ENCODE results near the gene RHO. TPM values are rescaled to one million over a fixed set of nuclear protein-coding genes. Genes with fewer than 3 reads are reported as not detected.

RHO gene
- total RNA-seq, 2 donors from 2014 or later = not detected

DNA sequence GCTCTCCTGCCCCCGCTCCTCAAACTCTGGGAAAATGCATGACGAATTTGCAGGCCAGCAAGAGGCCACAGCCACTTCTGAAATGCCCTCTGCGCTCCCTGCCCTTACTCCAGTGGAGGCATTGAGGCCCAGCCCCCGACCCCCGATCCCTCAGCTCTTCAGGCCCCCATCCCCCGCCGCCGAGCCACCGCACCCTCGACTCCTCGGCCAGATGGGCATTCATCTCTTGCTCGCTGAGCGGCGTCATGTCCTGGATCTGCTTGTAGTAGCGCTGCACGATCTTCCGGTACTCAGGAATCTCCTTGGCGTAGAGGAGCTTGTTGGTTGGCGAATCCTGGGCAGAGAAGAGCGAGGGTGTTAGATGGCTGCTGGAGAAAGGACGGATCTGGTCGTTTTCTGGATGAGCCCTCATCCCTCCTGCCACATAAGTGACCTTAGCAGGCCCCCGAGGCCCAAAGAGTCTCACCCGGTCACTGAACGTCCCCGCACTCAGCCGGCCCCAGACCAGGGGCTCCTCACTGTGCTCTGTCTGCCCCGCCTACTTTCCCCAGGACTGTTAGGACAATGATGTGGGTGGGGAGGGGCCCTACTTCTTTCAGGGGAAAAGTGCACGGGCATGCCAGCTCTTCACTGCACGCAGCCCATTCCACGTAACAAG lies 28.6 kb downstream of the RHO start:
- H3K9ac ChIP-seq (ENCODE audit: low read depth in 2 of 2, low read length in 2 of 2) = no peak overlapping the region
- no peaks in the 10 kb centered on the region for H3K27me3 ChIP-seq
- H3K9me3 ChIP-seq = no peaks in the 10 kb centered on the region
- no peaks in the 10 kb centered on the region for H3K4me1 ChIP-seq
- TF ChIP-seq, protein P1, sequence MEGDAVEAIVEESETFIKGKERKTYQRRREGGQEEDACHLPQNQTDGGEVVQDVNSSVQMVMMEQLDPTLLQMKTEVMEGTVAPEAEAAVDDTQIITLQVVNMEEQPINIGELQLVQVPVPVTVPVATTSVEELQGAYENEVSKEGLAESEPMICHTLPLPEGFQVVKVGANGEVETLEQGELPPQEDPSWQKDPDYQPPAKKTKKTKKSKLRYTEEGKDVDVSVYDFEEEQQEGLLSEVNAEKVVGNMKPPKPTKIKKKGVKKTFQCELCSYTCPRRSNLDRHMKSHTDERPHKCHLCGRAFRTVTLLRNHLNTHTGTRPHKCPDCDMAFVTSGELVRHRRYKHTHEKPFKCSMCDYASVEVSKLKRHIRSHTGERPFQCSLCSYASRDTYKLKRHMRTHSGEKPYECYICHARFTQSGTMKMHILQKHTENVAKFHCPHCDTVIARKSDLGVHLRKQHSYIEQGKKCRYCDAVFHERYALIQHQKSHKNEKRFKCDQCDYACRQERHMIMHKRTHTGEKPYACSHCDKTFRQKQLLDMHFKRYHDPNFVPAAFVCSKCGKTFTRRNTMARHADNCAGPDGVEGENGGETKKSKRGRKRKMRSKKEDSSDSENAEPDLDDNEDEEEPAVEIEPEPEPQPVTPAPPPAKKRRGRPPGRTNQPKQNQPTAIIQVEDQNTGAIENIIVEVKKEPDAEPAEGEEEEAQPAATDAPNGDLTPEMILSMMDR (IDR thresholded peaks at IDR 0.05) = no peak
- no peak overlapping the region for H3K4me3 ChIP-seq
- no peak for DNase-seq
- no peak overlapping the region for H3K27ac ChIP-seq
- intact Hi-C loops (cut with DNase I) = no loop called here
- no peaks in the 10 kb centered on the region for H3K36me3 ChIP-seq

DNA sequence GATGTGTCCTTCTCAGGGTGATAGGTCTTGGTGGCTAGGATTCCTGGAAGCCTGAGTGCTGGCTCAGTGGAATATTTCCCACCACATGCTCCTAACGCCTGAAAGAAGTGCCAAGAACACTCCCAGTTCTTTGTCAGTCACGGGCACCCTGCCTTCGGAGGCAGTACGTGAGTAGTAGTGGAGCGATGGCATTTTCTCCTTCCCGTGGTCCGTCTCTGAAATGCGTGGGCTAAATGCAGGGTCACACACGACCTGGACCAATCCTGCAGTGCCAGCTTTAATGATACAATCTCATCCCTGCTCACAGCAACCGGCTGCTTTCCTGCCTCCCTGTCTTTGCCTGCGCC lies 29.1 kb downstream of the RHO start:
- TF ChIP-seq, protein P1 (IDR thresholded peaks at IDR 0.05) = no peak
- no peak overlapping the region for H3K27ac ChIP-seq
- intact Hi-C loops (cut with DNase I) = no loop called here
- H3K4me1 ChIP-seq = no peaks in the 10 kb centered on the region
- H3K9ac ChIP-seq (ENCODE audit: low read depth in 2 of 2, low read length in 2 of 2) = no peak overlapping the region
- H3K36me3 ChIP-seq = no peaks in the 10 kb centered on the region
- H3K27me3 ChIP-seq = no peaks in the 10 kb centered on the region
- H3K4me3 ChIP-seq = no peak overlapping the region
- no peaks in the 10 kb centered on the region for H3K9me3 ChIP-seq
- no peak for DNase-seq

DNA sequence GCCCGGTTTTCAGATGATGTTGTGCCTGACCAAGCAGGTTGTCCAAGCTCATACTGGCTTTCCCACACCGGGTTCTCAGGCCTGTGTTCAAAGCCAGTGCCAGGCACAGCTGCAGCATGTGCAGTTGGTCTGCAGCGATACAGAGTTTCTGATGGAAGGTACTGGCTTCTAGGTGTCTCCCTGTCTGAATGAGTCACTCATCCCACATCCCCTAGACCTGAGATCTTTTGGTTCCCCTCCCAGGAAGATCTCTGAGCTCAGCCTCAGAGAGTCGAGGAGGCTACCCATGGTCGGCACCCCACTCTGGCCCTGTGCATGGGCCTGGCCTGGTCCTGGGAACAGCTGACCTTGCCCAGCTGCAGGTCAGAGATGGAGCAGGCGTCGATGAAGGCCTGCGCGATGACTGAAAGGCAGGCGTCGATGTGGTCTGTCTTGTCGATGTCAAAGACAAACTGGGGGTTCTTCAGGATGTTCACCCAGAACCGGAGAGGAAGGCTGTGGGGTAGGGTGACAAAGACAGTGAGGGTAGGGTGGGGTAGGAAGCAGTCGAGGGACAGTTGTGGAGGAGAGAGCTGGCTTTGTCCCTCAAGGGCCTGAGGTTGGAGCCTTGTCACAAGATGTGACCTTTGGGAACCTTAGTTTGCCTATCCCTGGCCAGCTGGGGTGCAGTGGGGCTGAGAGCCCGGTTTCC lies 29.8 kb downstream of the RHO start:
- Histone ChIP-seq H3K27ac (no peak overlapping the region), H3K27me3 (no peaks in the 10 kb centered on the region), H3K4me1 (no peaks in the 10 kb centered on the region), H3K4me3 (no peak overlapping the region), H3K36me3 (no peaks in the 10 kb centered on the region), H3K9ac (ENCODE audit: low read depth in 2 of 2, low read length in 2 of 2) (no peak overlapping the region), H3K9me3 (no peaks in the 10 kb centered on the region)
- intact Hi-C loops (cut with DNase I) = no loop called here
- TF ChIP-seq, protein P1 (IDR thresholded peaks at IDR 0.05) = no peak
- no peak for DNase-seq

DNA sequence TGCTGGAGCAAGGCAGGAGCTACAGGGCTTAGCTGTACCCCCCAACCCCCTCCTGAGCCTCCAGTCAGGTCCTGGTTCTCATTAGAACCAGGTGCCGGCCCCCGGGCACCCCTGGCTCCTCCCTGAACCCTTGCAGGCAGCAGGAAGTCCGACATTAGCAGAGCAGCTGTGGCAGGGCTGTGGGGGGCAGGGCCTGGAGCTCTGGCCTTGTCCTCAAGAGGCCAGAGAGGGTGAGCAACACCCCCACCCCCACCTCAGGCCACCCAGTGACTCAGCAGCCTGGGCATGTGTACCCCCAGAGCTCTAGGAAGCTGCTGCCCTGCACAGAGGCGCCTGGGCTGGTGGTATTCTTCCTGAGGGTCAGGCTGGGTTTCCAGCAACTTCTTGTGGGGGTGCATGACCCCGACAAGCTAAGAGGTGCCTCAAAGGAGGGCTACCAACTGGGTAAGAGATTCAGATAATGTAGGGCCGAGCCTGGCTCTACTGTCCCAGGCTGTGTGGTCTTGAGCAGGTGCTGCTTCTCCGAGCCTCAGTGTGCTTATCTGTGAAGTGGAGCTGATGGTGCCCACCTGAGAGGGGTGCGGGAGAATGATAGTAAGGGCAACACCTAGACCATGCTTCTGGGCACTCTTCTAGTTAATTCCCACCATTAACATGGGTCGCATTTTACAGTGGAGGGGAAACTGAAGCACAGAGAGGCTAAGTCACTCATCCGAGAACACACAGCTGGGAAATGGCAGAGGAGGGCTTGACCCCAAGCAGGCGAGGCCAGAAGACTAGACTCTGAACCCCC lies 30.5 kb downstream of the RHO start:
- intact Hi-C loops (cut with DNase I) = no loop called here
- Histone ChIP-seq H3K9ac (ENCODE audit: low read depth in 2 of 2, low read length in 2 of 2) (no peak overlapping the region), H3K4me3 (no peak overlapping the region), H3K27ac (no peak overlapping the region), H3K4me1 (no peaks in the 10 kb centered on the region), H3K27me3 (no peaks in the 10 kb centered on the region), H3K9me3 (no peaks in the 10 kb centered on the region), H3K36me3 (no peaks in the 10 kb centered on the region)
- TF ChIP-seq, protein P1 (IDR thresholded peaks at IDR 0.05) = no peak
- DNase-seq = no peak

DNA sequence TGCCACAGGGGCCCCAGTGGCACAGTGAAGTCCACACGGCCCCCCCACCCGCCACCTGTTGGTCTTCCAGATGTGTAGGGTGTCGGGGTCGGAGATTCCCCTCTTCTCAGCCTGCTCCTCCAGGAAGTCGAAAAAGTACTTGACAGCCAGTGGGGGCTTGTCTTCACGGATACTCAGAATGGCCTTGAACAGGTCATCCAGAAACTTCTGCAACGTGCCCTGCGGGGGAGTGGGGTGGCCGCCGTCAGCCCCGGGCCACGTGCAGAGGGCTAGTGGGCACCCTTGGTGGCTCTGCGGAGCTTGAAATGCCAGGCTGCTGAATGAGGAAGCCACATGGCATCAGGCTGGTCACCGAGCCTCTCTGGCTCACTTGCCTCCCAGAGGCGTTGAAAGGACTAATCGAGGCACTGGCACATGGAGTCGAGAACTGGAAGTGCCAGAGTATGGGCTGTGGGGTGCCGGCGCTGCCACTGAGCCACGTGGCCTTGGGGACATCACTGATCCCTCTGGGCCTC lies 31.2 kb downstream of the RHO start:
- intact Hi-C loops (cut with DNase I) = no loop called here
- TF ChIP-seq, protein P1 (IDR thresholded peaks at IDR 0.05) = no peak
- Histone ChIP-seq H3K27me3 (no peaks in the 10 kb centered on the region), H3K4me3 (no peak overlapping the region), H3K9me3 (no peaks in the 10 kb centered on the region), H3K27ac (no peak overlapping the region), H3K36me3 (no peaks in the 10 kb centered on the region), H3K4me1 (no peaks in the 10 kb centered on the region), H3K9ac (ENCODE audit: low read depth in 2 of 2, low read length in 2 of 2) (no peak overlapping the region)
- DNase-seq = no peak

All from colonic mucosa (tissue), 4 donors.